GM12801 (cell line): Measurements from ENCODE around the gene TMX2.

ENCODE experiments used
- CTCF ChIP-seq: IDR thresholded peaks from one replicate; pipeline ENCODE4 v1.5.1; 2011; ENCODE audit warnings: control low read depth; ENCODE audit not compliant: insufficient read length; ENCODE audit errors: extremely low read depth

Gene TMX2

GRCh38 chr11:57729479-57729878, 17.1 kb downstream of the TMX2 start:
- TF ChIP-seq CTCF: no peak

GRCh38 chr11:57732661-57733060, 20.3 kb downstream of the TMX2 start:
- TF ChIP-seq CTCF: no peak

GRCh38 chr11:57735619-57736298, 23.4 kb downstream of the TMX2 start:
- no peak for TF ChIP-seq CTCF

GRCh38 chr11:57741132-57742086, 29.0 kb downstream of the TMX2 start, which contains the start of gene SELENOH:
Gene SELENOH, plus strand, starts transcription at chr11:57741491. Its CDS starts 105 bp downstream, at chr11:57741596.
- no peak for TF ChIP-seq CTCF

GRCh38 chr11:57742087-57742452, 29.7 kb downstream of the TMX2 start:
- no peak for TF ChIP-seq CTCF

- no peak for TF ChIP-seq CTCF
Measured at GRCh38 chr11:57744357-57744756, 32.0 kb downstream of the TMX2 start.

GRCh38 chr11:57745206-57745605, 32.8 kb downstream of the TMX2 start:
- no peak for TF ChIP-seq CTCF
